HEK293 (cell line): Measurements from ENCODE around the gene CNTNAP5.

Experiments used
- ZNF311 ChIP-seq: fragments of 450-650 bp; formaldehyde crosslinking; IDR thresholded peaks from 2 replicates; pipeline ENCODE4 v1.5.1; 2017; ENCODE audit warnings: missing biosample characterization, missing genetic modification characterization, borderline replicate concordance
- TF ChIP-seq, protein P1 (sequence below): fragments of 450-650 bp; formaldehyde crosslinking; IDR thresholded peaks from 2 replicates; pipeline ENCODE4 v1.5.1; 2016; ENCODE audit warnings: missing biosample characterization, missing genetic modification characterization

GRCh38 chr2:124607679-124608078 lies 582.6 kb downstream of the CNTNAP5 start:
- TF ChIP-seq, protein P1, sequence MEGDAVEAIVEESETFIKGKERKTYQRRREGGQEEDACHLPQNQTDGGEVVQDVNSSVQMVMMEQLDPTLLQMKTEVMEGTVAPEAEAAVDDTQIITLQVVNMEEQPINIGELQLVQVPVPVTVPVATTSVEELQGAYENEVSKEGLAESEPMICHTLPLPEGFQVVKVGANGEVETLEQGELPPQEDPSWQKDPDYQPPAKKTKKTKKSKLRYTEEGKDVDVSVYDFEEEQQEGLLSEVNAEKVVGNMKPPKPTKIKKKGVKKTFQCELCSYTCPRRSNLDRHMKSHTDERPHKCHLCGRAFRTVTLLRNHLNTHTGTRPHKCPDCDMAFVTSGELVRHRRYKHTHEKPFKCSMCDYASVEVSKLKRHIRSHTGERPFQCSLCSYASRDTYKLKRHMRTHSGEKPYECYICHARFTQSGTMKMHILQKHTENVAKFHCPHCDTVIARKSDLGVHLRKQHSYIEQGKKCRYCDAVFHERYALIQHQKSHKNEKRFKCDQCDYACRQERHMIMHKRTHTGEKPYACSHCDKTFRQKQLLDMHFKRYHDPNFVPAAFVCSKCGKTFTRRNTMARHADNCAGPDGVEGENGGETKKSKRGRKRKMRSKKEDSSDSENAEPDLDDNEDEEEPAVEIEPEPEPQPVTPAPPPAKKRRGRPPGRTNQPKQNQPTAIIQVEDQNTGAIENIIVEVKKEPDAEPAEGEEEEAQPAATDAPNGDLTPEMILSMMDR, result no peak
- no peak for TF ChIP-seq ZNF311 (tag by site-specific recombination)
